ENCODE measurements around the gene NPAS2. TPM values are rescaled to one million over a fixed set of nuclear protein-coding genes. Genes with fewer than 3 reads are reported as not detected.

The NPAS2 gene
- total RNA-seq, 1 donor from 2014 or later: 11.4 TPM

DNA sequence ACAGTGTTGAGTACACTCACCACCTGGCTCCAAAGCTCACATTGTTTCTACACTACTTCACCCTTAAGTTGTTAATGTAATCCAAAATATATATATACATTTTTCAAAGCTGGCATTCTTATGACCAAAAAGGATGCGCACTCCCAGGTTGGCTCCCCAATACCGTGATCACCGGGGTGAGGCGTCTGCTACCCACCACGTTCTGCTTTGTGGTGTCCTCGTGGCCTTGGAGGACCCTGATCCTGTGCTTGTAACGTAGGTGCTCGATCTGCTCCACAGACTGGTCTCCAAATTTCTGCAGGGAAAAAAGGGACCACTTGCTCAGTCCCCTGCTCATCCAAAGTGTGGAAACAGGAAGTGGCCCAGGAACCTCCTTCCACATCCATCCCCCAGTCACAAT is 207.9 kb downstream of the NPAS2 start:
- H3K36me3 ChIP-seq: peaks cover 28% of the 10 kb centered on the region
- intact Hi-C loops (cut with DNase I): no loop called here
- H3K27me3 ChIP-seq: no peaks in the 10 kb centered on the region
- ATAC-seq (no peak), DNase-seq (no peak)
- no peaks in the 10 kb centered on the region for H3K4me1 ChIP-seq
- no peaks in the 10 kb centered on the region for H3K9me3 ChIP-seq
- TF ChIP-seq, protein P1, sequence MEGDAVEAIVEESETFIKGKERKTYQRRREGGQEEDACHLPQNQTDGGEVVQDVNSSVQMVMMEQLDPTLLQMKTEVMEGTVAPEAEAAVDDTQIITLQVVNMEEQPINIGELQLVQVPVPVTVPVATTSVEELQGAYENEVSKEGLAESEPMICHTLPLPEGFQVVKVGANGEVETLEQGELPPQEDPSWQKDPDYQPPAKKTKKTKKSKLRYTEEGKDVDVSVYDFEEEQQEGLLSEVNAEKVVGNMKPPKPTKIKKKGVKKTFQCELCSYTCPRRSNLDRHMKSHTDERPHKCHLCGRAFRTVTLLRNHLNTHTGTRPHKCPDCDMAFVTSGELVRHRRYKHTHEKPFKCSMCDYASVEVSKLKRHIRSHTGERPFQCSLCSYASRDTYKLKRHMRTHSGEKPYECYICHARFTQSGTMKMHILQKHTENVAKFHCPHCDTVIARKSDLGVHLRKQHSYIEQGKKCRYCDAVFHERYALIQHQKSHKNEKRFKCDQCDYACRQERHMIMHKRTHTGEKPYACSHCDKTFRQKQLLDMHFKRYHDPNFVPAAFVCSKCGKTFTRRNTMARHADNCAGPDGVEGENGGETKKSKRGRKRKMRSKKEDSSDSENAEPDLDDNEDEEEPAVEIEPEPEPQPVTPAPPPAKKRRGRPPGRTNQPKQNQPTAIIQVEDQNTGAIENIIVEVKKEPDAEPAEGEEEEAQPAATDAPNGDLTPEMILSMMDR (IDR thresholded peaks at IDR 0.05): no peak
- no peak overlapping the region for H3K4me3 ChIP-seq
- no peak overlapping the region for H3K27ac ChIP-seq

DNA sequence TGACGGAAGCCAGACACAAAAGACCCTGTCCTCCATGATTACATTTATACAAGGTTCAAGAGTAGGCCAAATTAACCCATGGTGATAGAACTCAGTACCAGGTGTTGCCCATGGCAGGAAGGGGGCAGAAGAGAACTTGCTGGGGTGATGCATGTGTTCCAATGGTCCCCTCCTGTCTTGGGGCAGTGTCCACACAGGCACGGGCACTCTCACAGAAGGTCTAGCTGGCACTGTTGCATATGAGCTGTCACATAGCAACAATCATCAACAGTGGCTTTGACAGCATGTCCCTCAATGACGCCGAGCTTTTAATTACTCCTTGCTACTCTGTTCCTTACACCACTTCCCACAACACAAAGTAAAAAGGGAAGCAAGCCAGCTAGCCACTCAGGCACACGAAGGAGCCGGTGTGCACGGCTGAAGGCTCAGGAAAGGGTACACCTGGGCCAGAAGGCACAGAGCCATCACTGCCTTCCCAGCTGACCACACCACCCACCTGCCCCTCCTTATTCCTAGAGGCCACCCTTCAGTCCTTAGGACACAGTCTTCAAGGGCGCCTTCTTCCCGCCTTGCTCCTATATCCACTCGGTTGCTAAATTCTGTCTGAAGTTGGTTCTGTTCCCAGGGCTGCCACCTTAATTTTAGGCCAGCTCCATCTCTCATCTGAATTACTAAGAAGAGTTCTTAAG is 211.1 kb downstream of the NPAS2 start:
- Histone ChIP-seq H3K9me3 (no peaks in the 10 kb centered on the region), H3K4me1 (no peaks in the 10 kb centered on the region), H3K36me3 (peaks cover 38% of the 10 kb centered on the region), H3K4me3 (no peak overlapping the region), H3K27ac (no peak overlapping the region), H3K27me3 (no peaks in the 10 kb centered on the region)
- TF ChIP-seq, protein P1 (IDR thresholded peaks at IDR 0.05): no peak
- intact Hi-C loops (cut with DNase I): no loop called here
- no peak for DNase-seq
- ATAC-seq: peak; percentile 47

DNA sequence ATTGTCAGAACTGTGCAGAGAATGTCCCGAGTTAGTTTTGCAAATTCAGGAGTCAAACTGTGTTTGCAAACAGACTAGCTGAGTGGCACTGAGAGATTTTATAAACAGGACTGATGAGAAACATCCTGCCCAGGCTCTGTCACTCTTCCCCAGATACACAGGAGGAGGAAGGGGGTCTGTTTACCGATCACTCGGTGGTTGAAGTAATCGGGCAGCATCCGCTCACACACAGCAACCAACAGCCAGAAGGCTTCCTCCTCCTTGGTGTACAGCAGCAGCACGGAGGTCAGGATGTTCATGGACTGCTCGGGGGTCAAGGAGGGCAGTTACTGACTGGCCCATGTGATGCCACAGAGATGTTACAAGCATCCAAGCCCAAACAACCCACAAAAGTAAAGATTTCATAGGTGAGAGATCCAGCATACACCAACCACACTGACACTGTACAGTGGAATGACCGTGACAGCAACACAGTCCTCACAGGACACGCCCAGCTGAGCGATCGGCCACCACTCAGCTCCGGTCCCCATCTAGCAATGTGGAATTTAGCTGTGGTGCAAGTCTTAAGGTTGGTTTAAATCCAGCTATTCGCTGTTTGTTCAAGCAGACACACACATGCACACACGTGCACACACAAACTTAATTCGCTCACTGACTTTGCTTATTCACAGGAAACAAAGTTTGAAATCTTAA is 212.3 kb downstream of the NPAS2 start:
- H3K27me3 ChIP-seq: no peaks in the 10 kb centered on the region
- DNase-seq (no peak), ATAC-seq (peak; percentile 17)
- H3K27ac ChIP-seq: no peak overlapping the region
- peaks cover 29% of the 10 kb centered on the region for H3K36me3 ChIP-seq
- no peaks in the 10 kb centered on the region for H3K9me3 ChIP-seq
- no peak overlapping the region for H3K4me3 ChIP-seq
- TF ChIP-seq, protein P1 (IDR thresholded peaks at IDR 0.05): no peak
- no peaks in the 10 kb centered on the region for H3K4me1 ChIP-seq
- intact Hi-C loops (cut with DNase I): no loop called here

DNA sequence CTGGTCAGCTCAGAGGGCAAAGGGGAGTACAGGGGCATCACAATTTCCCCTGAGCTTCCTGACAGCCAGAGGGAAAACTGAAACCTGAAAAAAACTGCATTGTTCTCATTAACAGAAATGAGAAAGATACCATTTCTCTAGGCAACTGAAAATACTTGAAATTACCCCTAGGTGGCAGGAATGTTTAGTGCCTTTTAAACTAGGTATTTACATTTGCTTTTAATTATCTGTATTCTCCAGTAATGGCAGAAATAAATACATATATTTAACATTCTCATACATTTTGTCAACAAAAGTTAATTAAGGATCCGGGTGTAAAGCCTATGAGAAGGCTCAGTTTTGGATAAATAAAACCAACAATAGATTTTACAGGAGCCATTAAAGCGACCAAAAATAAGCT is 216.6 kb downstream of the NPAS2 start:
- peaks cover 45% of the 10 kb centered on the region for H3K36me3 ChIP-seq
- no peaks in the 10 kb centered on the region for H3K9me3 ChIP-seq
- no peak overlapping the region for H3K4me3 ChIP-seq
- intact Hi-C loops (cut with DNase I): no loop called here
- H3K27ac ChIP-seq: no peak overlapping the region
- TF ChIP-seq, protein P1 (IDR thresholded peaks at IDR 0.05): peak; percentile 58
- ATAC-seq (no peak), DNase-seq (no peak)
- H3K4me1 ChIP-seq: no peaks in the 10 kb centered on the region
- no peaks in the 10 kb centered on the region for H3K27me3 ChIP-seq

DNA sequence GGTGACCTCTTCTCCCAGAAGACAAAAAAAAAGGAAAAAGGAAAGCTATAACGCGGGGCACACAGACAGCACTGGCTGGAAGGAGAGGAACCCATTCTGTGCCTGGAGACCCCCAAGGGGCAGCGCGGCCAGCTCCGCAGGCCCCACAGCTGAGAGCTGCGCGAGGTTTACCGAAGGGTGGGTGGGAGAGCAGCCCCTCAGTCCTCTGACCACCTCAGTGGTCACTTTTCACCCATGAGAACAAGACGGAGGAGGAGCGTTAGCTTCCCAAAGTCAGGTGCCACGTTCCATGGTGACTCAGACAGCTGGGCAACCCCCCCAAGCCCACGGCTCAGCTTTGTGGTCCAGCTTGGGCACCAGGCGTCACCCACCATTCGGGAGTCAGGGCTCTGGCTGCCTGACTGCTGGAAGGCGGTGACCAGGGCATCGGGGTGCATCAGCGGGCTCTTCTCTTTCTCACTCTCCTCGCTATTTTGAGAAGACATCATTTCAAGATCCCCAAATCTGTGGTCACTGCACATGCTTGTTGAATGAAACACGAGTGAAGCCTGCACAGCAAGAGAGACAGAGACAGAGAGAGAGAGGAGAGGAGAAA is 217.3 kb downstream of the NPAS2 start:
- DNase-seq (no peak), ATAC-seq (no peak)
- Histone ChIP-seq H3K9me3 (no peaks in the 10 kb centered on the region), H3K4me3 (no peak overlapping the region), H3K27ac (no peak overlapping the region), H3K27me3 (no peaks in the 10 kb centered on the region), H3K36me3 (peaks cover 45% of the 10 kb centered on the region), H3K4me1 (no peaks in the 10 kb centered on the region)
- TF ChIP-seq, protein P1 (IDR thresholded peaks at IDR 0.05): no peak
- intact Hi-C loops (cut with DNase I): no loop called here

Measured in upper lobe of right lung (tissue), 1 donor.